Measurements from ENCODE around the gene NUP188.

Gene NUP188

DNA sequence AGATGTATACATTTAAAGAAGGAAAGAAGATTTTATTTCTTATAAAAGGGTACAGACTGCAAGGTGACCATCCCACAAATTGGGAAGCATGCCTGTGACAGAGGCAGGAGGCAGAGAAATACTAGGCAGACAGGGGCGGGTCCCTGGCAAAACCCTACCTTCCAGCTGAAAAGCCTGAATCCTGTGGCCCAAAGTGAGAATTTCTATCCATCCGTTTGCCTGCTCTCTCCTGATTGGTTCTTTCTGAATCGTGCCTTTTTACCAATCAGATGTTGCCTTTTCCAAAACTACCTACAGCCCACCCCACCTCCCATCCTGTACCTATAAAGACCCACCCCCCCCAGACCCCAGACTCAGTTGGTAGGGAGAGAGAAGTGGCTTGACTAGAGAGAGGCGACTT lies 84.0 kb downstream of the NUP188 start:
- H3K4me3 ChIP-seq (ENCODE audit: low read depth, low read length): no peak overlapping the region
- TF ChIP-seq, protein P1, sequence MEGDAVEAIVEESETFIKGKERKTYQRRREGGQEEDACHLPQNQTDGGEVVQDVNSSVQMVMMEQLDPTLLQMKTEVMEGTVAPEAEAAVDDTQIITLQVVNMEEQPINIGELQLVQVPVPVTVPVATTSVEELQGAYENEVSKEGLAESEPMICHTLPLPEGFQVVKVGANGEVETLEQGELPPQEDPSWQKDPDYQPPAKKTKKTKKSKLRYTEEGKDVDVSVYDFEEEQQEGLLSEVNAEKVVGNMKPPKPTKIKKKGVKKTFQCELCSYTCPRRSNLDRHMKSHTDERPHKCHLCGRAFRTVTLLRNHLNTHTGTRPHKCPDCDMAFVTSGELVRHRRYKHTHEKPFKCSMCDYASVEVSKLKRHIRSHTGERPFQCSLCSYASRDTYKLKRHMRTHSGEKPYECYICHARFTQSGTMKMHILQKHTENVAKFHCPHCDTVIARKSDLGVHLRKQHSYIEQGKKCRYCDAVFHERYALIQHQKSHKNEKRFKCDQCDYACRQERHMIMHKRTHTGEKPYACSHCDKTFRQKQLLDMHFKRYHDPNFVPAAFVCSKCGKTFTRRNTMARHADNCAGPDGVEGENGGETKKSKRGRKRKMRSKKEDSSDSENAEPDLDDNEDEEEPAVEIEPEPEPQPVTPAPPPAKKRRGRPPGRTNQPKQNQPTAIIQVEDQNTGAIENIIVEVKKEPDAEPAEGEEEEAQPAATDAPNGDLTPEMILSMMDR (IDR thresholded peaks at IDR 0.05; ENCODE audit: low read depth, low read length): no peak

- TF ChIP-seq, protein P1 (IDR thresholded peaks at IDR 0.05; ENCODE audit: low read depth, low read length): no peak
- no peak overlapping the region for H3K4me3 ChIP-seq (ENCODE audit: low read depth, low read length)
Measured at GRCh38 chr9:129032541-129033159, 85.2 kb downstream of the NUP188 start.

DNA sequence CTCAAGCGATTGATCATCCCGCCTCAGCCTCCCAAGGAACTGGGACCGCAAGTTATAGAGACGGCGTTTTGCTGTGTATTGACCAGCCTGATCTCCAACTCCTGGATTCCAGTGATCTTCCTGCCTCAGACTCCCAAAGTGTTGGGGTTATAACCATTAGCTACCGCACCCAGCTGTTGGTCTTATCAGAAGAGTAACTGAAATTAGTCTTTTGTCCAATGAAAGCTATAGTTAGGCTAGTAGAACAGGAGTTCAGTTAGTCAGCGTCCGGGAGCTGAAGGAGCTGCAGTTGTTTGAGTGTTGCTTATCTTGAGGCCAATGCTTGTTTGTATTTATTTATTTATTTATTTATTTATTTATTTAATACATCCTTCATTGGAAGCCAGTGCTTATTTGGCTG lies 85.7 kb downstream of the NUP188 start:
- TF ChIP-seq, protein P1 (IDR thresholded peaks at IDR 0.05; ENCODE audit: low read depth, low read length): no peak
- H3K4me3 ChIP-seq (ENCODE audit: low read depth, low read length): no peak overlapping the region

DNA sequence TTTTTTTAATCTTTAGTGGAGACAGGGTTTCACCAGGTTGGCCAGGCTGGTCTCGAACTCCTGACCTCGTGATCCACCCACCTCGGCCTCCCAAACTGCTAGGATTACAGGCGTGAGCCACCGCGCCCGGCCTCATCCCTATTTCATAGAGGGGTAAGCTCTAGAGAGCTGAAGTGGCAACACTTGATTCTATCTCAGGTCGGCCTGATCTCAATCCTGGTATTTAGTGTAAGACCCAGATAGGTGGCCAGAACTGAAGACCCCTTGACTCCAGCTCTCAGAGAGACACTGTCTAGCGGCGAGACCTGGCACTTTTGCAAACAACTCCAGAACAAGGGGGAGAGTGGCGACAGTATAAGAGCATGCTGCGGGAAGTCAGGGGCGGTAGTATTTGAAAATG lies 88.3 kb downstream of the NUP188 start:
- H3K4me3 ChIP-seq (ENCODE audit: low read depth, low read length): peak overlapping the region; percentile 43

DNA sequence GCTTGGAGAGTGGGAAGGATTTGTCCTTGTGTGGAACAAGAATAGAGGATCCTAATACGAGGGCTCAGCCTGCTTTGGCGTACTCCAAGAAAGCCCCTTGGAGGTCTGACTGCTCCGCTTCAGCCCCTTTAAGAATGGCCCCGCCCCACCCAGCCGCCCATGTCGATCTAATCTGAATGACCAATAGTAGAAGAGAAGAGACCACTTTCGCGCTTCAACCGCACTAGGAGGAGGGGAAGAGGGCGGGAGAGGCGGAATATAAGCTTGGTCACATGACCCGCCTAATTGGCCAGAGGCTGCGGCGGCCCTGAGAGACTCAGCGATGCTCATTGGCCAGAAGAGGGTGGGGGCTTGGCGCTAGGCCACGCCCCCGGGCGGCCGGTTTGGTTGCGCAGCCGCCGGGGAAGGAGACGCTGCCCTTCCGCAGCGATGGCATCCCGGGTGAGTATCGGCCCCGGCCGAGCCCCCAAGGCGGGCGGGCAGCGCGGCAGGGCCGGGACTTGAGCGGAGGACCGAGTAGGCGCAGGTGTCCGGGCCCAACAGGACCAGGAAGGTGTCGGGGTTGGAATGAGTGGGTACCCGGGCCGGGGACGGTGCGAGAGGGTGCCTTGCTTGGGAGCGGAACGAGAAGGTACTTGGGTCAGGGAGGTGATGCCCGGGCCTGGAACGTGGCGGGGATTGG lies 88.9 kb downstream of the NUP188 start, which contains the start of gene MIGA2:
Gene MIGA2, plus strand, starts transcription at position 386 of the 682 bp plus-strand sequence. CDS start 3,969 bp downstream, outside the sequence.
- TF ChIP-seq, protein P1 (IDR thresholded peaks at IDR 0.05; ENCODE audit: low read depth, low read length): no peak
- H3K4me3 ChIP-seq (ENCODE audit: low read depth, low read length): peak within 1 kb of the TSS; percentile 98

- H3K4me3 ChIP-seq (ENCODE audit: low read depth, low read length): peak overlapping the region; percentile 98
- TF ChIP-seq, protein P1 (IDR thresholded peaks at IDR 0.05; ENCODE audit: low read depth, low read length): no peak
Measured at GRCh38 chr9:129036923-129037766, 89.6 kb downstream of the NUP188 start.

DNA sequence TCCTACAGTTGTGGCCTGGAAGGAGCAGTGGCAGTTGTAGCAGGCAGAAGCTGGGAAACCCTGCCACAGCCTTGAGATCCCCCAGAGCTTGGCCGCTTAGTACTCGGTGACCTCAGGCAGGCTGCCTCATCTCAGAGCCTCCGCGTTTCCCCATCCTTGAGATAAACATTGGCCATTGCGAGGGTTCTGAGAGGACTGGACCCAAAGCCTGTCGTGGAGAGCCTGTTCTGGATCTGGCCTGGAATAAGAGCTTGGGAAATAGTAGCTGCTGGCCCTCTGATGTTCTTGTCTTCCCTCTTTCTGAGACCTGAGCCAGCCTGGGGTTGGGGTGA lies 90.2 kb downstream of the NUP188 start:
- TF ChIP-seq, protein P1 (IDR thresholded peaks at IDR 0.05; ENCODE audit: low read depth, low read length): no peak
- H3K4me3 ChIP-seq (ENCODE audit: low read depth, low read length): peak overlapping the region; percentile 98

All from WI38 (cell line).